ENCODE data around the gene SLC43A2.

Gene SLC43A2

DNA sequence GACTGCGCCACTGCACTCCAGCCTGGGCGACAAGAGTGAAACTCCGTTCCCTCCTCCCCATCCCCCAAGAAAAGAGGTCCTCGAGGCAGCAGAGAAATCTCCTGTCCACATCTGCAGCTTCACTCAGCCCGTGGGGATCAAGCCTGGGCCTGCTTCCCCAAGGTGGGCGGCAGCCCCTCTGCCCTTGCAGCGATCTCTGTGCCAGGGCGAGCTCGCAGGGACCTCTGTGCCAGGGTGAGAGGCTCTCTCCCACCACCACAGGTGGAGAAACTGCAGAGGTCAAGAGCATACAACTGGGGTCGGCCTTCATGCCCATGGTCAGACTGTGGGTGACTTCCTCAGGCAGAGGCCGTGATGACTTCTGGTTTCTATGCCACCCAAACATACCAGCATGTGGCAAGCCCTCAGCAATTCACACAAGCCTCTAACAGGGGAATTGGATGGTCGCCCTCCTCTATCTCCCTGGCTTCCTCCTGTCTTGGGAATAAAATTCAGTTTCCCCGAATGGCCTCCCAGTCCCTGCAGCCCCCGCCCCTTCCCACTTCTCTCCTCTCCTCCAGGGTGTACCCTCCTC is 5.5 kb downstream of the SLC43A2 start:
- no peak for DNase-seq (ENCODE audit: low read depth)

DNA sequence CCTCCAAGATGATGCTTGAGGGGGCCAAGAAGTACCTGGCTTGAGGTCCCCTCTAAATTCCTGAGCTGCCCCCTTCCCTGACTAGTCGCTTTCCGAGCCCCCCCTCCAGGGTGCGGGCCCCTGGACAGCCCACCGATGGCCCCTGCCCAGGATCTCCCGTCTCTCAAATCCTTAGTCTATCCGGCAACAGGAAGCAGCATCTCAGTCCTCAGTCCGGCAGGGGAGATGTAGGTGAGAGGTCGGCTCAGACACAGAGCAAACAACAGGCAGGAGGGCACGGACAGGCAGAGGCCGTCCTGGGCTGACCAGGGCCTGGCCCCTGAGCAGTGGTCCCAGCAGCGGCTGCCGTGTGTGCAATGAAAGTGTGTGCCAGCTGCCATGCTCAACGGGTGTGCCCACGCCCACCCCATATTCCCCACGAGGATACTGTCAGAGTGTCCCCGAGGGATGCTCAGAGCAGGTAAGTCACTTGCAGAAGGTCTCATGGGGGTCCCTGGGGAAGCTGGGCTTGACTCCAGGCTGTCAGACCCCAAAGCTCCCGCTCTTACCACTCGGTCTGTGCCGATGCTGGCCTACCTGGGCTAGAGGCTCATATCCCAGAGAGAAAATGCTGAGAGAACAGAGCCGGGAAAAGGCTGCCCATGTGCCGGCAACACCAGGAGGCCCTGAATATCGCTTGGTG is 7.2 kb downstream of the SLC43A2 start:
- DNase-seq (ENCODE audit: low read depth): no peak

DNA sequence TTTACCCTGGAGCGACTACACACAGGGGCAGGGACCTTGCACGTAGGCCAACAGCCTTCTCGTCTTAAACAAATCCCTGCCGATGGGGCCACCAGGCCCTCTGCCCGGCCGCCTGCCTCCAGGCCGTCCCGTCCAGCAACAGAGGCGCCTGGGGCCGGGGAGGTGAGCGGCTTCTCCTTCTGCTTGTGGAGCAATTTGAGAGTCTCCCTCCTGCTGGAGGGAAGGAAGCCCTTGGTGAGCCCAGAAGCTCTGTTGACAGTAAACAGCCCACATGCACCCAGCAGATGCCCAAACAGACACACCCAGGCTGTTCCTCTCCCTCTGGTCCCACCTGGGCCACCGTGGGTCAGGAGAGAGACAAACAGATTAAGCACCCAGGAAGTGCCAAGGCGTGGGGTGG is 8.1 kb downstream of the SLC43A2 start:
- no peak for DNase-seq (ENCODE audit: low read depth)

DNA sequence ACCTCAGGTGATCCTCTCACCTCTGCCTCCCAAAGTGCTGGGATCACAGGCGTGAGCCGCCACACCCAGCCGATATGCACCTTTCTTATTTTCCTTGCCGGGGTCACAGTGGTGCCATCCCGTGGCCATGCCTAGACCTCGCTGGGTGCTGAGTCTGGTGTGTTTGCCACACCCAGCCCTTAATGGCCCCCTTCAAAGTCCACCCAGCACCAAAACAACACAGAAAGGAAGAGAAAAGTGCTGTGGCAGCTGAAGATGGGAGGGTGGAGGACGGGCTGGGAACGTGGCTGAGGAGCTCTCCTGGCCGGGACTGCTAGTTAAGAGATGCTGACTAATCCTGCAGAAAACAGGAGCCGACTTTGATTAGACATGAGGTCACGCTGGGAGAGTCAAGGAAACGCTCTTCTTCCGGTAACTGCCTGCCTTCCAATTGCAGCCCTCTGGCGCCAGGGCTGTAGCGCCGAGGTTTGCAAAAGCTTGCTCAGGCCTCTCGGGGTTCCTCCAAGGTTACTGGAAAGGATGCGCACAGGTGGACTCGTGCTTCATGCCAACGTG is 10.9 kb downstream of the SLC43A2 start:
- DNase-seq (ENCODE audit: low read depth): no peak

DNA sequence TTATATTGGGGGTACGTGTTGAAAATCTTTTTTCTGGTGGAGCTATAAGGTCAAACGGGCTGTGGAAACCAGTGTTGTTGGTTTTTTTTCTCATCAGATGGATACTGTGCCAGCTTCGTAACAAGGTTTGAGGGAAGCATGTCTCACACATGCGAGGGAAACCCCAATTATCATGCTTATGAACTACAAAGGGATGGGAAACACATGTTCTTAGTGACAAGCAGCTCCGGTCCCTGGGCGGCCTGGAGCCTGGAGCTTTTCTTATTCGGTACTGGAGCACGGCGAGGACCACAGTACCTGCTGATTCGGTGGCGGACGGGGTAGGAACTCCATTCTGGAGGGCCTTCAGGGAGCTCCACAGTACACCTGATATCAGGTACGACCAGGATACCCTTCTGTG is 12.5 kb downstream of the SLC43A2 start:
- no peak for DNase-seq (ENCODE audit: low read depth)

DNA sequence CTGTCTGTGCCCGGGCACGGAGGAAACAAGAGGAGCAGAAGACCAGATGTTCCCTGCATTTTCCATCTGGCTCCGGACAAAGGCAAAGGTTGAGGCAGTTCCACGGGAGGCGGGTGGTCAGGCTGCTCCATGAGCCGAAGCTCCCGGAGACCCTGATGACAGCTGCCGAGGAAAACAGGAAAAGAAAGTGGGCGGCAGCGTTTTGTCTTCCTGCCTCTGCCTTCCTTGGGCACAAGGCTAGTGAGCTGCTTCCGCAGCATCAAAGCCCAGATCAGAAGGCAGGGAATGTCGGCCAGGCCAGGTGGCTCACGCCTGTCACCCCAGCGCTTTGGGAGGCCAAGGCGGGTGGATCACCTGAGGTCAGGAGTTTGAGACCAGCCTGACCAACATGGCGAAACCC is 16.2 kb downstream of the SLC43A2 start:
- no peak for DNase-seq (ENCODE audit: low read depth)

DNA sequence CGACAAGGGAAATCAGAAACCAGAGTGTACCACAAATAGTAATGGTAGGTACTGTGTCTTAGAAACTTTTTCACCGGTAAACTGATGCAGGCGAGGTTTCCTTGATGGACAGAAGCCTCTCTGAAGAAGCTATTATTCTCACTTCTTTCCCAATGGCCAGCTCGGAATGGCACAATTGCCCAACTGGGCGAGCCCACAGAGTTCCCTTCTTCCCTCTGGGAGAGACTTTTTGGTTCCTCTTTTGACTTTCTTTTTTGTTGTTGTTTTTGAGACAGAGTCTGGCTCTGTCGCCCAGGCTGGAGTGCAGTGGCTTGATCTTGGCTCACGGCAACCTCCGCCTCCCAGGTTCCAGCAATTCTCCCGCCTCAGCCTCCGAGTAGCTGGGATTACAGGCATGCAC is 16.9 kb downstream of the SLC43A2 start:
- no peak for DNase-seq (ENCODE audit: low read depth)

DNA sequence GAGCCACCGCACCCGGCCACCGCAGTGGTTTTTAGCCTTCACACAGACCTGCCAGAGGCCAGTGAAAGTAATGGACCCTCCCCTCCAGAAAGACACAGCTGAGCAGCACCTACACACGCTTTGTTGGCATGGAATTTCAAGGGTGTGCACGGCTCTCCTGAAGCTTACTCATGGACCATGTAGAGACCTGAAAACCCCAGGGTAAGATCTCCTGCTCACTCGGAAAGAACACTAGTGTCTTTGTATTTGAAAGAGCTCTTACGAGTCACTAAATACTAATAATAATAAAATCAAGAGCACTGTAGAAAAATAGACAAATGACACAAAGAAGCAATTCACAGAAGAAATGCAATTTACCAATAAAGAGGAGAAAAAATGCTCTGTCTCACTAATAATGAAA is 20.0 kb downstream of the SLC43A2 start:
- no peak for DNase-seq (ENCODE audit: low read depth)

DNA sequence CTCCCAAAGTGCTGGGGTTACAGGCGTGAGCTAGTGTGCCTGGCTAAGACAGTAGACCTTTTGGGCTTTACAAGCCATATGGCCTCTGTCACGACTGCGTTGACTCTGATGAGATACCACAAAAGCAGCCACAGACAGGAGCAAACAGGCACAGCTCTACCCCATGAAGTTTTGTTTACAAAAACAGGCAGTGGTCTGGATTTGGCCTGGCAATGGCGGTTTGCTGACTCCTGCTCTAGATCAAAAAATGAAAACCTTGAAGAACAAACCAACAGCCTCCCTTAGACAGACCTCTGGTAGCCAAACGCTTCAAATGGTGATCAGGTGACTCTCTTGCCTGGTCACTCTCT is 20.7 kb downstream of the SLC43A2 start:
- DNase-seq (ENCODE audit: low read depth): no peak

DNA sequence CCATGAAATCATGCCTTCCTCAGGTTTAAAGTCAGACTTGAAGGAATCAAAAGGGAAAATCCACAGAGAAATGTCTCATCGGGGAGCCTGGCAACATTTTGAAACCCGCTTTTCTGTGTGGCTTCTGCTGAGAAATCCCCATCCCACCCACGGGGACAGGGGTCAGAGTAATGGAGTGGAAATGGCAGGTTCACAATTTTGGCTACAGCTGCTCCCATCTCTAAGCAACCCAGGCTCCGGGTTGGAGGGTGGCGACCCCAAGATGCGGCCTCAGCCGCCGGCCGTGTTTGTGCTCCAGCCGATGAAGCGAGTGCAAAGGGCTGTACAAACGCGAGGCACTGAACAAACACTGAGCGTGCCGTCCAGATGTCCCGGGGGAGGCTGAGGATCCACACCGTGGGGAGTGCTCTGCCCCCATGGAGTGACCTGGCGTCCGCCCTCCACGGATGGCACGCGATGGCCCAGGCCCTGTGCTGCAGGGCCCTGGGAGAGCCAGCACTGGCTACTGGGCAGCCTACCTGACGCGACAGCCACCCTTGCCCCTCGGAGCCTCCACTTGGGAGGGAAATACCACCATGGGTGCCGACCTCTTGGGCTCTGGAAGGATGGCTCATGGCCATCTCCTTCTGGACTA is 22.2 kb downstream of the SLC43A2 start:
- DNase-seq (ENCODE audit: low read depth): no peak

DNA sequence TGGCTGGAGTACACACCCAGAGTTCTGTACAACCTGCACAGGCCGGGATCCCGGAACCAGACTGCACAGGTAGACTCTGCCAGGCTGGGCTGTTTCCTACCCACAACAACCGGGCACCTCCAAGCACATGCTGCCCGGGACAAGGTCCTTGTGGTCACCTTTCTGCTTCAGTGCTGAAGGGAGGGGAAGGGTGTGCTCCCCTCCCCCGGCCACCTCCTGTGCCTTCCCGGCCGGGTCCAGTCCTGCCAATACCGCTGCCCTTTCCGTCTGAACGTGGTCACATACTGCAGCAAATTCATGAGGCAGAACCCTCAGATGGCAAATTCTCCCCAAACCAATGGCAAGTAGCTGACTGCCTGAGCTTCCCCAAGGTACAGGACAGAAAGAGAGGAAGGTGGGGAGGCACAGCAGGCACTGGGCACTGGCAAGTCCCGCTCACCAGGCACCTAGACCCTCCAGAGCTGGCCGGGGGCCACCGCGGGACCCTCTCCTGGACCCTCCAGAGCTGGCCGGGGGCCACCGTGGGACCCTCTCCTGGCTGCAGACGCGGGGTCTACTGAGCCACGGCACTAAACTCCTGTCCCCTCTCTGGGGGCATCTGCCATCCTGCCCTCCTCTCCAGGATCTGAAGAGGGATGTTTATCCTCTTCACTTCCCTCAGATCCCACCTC is 22.8 kb downstream of the SLC43A2 start:
- no peak for DNase-seq (ENCODE audit: low read depth)

DNA sequence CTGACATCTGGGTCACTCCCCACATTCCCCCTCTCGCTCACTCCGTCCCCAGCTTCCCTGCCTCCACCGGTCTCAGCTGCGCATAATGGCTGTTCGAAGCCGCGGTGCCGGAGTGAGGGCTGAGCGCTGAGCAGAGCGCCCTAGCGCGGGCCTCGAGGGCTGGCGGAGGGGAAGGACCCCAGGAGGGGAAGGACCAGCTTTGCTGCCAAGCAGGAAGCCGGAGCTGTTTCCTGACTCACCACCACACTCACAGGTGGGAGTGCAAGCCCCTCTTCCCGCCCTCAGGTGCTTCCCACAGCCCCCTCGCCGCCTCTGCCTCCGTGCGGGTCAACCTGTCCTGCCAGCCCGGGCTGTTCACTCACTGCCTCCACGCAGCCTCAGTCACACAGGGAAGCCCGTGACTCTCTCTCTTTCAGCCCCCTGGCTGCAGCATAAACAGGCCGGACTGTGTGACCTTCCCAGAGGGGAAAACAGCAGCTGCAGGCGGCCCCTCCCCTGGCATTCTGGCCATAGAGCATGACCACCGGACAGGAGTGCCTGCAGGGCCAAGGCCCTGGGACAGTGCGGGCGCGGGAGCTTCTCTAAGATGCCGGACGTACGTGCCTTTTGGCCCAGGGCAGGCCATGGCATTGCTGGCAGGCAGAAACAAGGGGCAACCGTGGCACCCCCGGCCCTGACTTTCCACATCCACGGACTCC is 23.7 kb downstream of the SLC43A2 start:
- no peak for DNase-seq (ENCODE audit: low read depth)

DNA sequence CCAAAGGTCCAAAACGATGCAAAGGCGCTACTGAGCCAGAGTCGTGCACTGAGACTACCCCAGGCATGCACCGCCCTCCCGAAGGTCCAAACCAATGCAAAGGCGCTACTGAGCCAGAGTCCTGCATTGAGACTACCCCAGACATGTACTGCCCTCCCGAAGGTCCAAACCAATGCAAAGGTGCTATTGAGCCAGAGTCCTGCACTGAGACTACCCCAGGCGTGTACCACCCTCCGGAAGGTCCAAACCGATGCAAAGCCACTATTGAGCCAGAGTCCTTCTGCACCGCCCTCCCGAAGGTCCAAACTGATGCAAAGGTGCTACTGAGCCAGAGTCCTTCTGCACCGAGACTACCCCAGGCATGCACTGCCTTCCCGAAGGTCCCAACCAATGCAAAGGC is 27.1 kb downstream of the SLC43A2 start:
- no peak for DNase-seq (ENCODE audit: low read depth)

DNA sequence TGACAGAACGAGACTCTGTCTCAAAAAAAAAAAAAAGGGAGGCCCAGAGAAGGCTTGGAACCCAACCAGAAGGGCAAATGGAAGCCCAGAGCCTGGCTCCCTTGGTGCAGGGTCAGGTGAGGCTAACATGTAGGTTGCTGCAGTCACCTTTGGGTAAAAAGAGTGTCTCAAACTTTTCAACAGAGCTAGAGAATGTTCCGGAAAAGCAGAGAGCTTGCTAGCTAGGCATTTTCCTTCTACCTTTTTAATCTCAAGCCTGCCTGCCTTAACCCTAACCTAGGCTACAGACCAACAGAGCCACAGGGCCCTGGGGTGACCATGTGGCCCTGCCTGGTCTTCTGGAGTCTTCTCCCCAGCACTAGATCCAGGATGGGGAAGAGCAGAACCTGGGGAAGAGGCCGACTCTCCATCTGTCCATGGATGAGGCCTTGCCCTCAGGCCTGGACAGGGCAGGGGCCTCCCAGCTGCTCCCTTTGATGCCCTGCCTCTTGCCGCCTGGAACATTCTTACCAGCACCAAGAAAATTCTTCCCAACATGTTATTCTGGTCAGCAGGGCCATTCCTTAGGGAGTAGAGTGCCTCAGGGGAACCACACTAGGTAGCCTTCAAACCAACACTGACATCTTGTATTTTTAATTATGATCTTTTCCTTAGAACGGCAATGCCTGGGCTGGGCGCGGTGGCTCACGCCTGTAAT is 30.1 kb downstream of the SLC43A2 start:
- DNase-seq (ENCODE audit: low read depth): no peak

DNA sequence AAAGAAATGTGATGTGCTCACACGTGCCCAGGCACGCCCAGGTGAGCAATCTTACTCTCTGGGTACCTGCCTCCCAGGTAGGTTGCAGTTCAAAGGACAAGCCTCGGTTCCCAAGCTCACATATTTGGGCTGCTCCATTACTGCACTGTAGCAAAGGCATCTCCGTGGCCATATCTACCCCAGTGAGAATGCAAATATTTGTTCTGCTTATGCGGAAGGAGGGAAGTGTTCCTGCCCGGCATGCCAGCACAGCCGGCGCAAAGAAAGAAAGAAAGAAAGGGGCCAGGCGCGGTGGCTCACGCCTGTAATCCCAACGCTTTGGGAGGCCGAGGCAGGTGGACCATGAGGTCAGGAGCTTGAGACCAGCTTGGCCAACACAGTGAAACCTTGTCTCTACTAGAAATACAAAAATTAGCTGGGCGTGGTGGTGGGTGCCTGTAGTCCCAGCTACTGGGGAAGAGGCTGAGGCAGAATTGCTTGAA is 30.7 kb downstream of the SLC43A2 start:
- DNase-seq (ENCODE audit: low read depth): no peak

DNA sequence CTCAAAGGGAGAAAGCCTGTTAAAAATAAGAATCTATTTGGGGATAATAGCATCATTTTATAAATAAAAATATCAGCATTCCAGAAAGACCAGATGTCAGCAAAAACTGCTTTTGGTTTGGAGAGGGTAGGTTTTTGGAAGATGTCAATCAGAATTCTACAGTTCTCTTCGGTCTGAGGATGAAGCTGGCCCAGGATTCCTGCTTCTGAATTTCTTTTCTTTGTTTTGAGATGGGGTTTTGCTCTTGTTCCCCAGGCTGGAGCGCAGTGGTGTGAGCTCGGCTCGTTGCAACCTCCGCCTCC is 35.1 kb downstream of the SLC43A2 start:
- DNase-seq (ENCODE audit: low read depth): no peak

DNA sequence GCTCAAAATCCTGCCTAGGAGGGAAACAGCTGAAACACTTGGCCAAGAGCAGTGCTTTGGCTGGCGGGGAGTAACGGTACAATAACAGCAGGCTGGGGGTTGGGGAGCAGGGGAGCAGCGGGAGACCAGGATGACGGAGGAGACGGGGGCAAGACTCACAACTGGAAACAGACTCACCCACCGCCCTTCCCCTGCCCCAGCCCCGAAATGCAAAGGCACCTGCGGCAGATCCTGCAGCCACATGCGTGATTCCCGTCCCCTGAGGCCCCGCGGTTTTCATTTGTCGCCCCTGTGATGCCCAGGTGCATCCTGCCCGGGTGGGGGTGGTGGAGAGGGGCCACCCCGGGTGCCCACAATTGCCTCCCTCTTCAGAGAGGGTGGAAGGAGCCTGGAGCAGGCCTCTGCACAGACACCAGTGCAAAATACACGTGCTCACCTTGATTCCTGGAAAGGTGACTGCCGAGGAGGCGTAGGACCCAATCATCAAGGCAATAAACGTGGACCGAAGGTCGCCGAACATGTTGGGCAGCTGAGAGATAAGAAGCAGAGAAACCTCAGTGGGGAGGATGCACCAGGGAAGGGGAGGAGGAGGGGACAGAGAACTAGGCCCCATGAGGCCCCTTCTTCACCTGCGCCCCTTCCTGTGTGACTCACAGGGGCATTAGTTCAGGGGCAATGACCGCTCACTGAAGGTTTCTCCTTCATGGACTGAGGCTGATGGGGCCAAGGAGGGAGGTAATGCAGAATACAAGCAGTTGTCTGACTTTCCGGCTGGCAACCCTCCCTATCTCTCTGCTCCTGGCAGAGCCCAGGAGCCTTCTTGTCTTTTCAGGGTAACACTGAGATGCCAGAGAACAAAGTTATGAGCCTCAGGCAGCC is 35.6 kb downstream of the SLC43A2 start:
- DNase-seq (ENCODE audit: low read depth): no peak

DNA sequence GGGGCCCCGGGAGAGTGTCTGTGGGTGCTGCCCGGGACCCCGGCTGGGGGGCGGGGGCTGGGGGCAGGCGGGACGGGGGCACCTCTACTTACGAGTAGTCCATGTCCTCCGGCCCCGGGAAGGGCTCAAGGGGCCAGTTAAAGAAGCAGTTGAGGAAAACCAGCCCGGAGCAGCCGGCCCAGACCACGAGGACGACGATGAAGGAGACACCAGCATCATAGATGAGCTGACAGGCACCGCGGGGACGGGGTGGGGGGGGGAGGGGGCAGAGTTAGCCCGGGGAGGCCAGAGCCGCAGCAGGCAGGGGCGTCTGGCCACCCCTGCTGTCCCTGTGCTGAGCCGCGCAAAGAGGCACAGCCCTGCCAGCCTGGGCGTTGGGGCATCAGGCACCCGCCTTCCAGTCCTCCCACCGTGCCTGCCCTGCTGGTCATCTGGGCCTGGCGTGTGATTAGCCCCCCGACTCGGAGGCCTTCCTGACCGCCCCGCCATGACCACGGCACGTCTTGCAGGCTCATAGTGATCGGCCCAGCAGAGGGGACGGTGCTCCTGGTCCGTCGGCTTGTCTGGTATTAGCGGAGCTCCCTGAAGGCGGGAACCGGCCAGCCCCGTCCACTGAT is 37.1 kb downstream of the SLC43A2 start:
- no peak for DNase-seq (ENCODE audit: low read depth)

DNA sequence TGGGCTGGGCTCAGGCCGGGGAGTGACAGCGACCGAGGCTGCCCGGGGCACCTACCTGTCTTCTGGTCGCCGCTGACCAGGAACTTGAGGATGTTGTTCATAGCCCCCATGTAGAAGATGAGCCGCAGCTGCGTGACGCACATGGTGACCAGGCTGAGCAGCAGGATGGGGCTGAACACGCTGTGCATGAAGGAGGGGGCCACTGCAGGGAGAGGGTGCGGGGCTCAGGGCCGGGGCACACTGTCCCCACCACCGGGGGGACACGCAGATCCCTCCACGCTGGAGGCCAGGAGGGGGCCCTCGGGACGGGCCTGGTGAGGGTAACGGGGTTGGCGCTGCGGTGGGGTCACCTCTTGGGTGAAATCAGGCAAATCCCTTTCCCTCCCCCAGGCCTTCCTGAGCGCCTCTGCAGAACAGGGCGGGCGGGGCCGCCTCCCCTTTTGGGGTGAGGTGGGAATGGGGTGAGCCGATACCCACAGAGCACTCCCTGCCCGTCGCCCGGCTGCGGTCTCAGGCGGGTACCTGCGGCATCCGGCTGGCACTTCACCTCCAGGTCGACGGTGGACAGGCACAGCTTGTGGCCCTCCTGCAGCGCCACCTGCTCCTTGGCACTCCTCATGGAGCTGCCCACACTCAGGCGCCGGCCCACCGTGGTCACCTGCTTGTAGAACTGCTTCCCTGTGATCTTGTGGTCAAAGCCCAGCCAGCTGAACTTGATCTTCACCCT is 37.7 kb downstream of the SLC43A2 start:
- no peak for DNase-seq (ENCODE audit: low read depth)

Data from activated T-cell treated with anti-CD3 and anti-CD28 coated beads for 1 hour (primary cell).